Right lobe of liver (tissue), 4 donors: Measurements from ENCODE around the gene APBA2.

Source experiments
- POLR2A ChIP-seq: fragments of 450-650 bp; IDR thresholded peaks from one replicate; pipeline ENCODE4 v1.6.1; 2017; ENCODE audit warnings: antibody characterized with exemption, mild to moderate bottlenecking
- TF ChIP-seq, protein P1 (sequence below), 4 donors: fragments of 200-600 bp in 3 of 4; fragments of 450-650 bp in 1 of 4; IDR thresholded peaks; one replicate each; pipeline versions ENCODE4 v1.5.1 to v1.8.0; 2016 to 2022; ENCODE audit warnings: antibody characterized with exemption in 4 of 4, mild to moderate bottlenecking in 2 of 4
- donor health status: DM: no; HTN: no; CAD: no.
- donor health status: DM: no; HTN: no; CAD: no.
- donor health status: DM: no; HTN: yes; CAD: no.

DNA sequence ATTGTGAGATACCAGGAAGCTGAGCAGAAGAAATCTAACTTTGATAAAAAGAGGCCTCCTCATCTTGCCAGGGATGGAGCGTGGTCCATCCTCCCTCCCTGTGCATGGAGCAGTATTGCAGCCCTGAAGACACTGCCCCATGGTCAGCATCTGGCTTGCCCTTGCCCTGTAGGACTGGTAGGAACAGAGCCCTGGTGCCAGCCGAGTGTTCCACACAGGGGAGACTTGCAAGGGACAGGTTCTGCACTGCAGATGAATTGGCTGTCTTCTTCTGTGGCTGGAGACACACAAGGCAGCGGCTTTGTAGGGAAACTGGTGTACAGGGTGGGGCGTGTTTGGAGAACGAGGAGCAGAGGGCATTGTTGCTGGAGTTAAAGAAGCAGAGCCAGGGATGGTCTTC lies 110.5 kb downstream of the APBA2 start:
- TF ChIP-seq, protein P1, sequence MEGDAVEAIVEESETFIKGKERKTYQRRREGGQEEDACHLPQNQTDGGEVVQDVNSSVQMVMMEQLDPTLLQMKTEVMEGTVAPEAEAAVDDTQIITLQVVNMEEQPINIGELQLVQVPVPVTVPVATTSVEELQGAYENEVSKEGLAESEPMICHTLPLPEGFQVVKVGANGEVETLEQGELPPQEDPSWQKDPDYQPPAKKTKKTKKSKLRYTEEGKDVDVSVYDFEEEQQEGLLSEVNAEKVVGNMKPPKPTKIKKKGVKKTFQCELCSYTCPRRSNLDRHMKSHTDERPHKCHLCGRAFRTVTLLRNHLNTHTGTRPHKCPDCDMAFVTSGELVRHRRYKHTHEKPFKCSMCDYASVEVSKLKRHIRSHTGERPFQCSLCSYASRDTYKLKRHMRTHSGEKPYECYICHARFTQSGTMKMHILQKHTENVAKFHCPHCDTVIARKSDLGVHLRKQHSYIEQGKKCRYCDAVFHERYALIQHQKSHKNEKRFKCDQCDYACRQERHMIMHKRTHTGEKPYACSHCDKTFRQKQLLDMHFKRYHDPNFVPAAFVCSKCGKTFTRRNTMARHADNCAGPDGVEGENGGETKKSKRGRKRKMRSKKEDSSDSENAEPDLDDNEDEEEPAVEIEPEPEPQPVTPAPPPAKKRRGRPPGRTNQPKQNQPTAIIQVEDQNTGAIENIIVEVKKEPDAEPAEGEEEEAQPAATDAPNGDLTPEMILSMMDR (IDR thresholded peaks at IDR 0.05) = no peak
- no peak for TF ChIP-seq POLR2A
